Smooth muscle cell (in vitro differentiated cells): ENCODE measurements around the gene HBP1. TPM values are rescaled to one million over a fixed set of nuclear protein-coding genes. Genes with fewer than 3 reads are reported as not detected.
"Not testable (repeated sequence)": the region's sequence is repeated elsewhere in the genome, so short reads cannot be mapped to it uniquely, and the experiment has no call there.

Experiments used
- DNase-seq: peaks from one replicate; lab custom pipeline; 2025; ENCODE audit not compliant: unreplicated experiment; lab: John Stamatoyannopoulos, UW
- H2AFZ ChIP-seq: fragments of 200-600 bp; sonication (generic); 2 replicates; pipeline ENCODE4 v1.6.0; 2016; ENCODE audit warnings: antibody characterized with exemption, low read depth, mild to moderate bottlenecking
- H3F3A ChIP-seq: fragments of 200-600 bp; sonication (generic); 2 replicates; pipeline ENCODE4 v1.6.0; 2017; ENCODE audit warnings: antibody characterized with exemption, low read depth
- H3K27ac ChIP-seq: fragments of 200-600 bp; sonication (generic); 2 replicates; pipeline ENCODE4 v1.5.1; 2016; ENCODE audit warnings: low read depth, mild to moderate bottlenecking
- H3K27me3 ChIP-seq: fragments of 200-600 bp; sonication (generic); 2 replicates; pipeline ENCODE4 v1.6.1; 2016; ENCODE audit warnings: low read depth, mild to moderate bottlenecking
- H3K36me3 ChIP-seq: fragments of 200-600 bp; sonication (generic); 2 replicates; pipeline ENCODE4 v1.5.1; 2016; ENCODE audit warnings: low read depth
- H3K4me1 ChIP-seq: fragments of 200-600 bp; sonication (generic); 2 replicates; pipeline ENCODE4 v1.5.1; 2016; ENCODE audit warnings: low read depth
- H3K4me2 ChIP-seq: fragments of 200-600 bp; sonication (generic); 2 replicates; pipeline ENCODE4 v1.6.0; 2016; ENCODE audit warnings: mild to moderate bottlenecking
- H3K4me3 ChIP-seq: fragments of 200-600 bp; sonication (generic); 2 replicates; pipeline ENCODE4 v1.5.1; 2016; ENCODE audit warnings: mild to moderate bottlenecking
- H3K79me2 ChIP-seq: fragments of 200-600 bp; sonication (generic); 2 replicates; pipeline ENCODE4 v1.6.0; 2016; ENCODE audit warnings: low read depth, mild to moderate bottlenecking
- H3K9ac ChIP-seq: fragments of 200-600 bp; sonication (generic); 2 replicates; pipeline ENCODE4 v1.6.0; 2016; ENCODE audit warnings: low read depth
- H3K9me3 ChIP-seq: fragments of 200-600 bp; sonication (generic); replicated peaks from 2 replicates; pipeline ENCODE4 v1.5.1; 2016; ENCODE audit warnings: low read depth
- H4K20me1 ChIP-seq: fragments of 200-600 bp; sonication (generic); 2 replicates; pipeline ENCODE4 v1.6.0; 2016; ENCODE audit warnings: low read depth
- WGBS: methylation state at CpG from one replicate; pipeline ENCODE4 v1.1.7; 2016; ENCODE audit warnings: low lambda C conversion rate; 5-methylcytosine and 5-hydroxymethylcytosine counted together
- polyA plus RNA-seq: library from polyadenylated mRNA; unstranded; fragments of >200 nt; fragmentation: Nextera tagmentation; extraction: Ambion mirVana; gene quantifications from 2 replicates; pipeline ENCODE4 v1.2.1, GENCODE V29; 2016
- total RNA-seq: library from RNA; depleted of rRNA; stranded (reverse); fragments of >200 nt; gene quantifications from 2 replicates; pipeline ENCODE4 v1.2.3, GENCODE V29; 2014
- TF ChIP-seq, protein P1 (sequence below): fragments of 200-600 bp; sonication (generic); IDR thresholded peaks from 2 replicates; pipeline ENCODE4 v1.5.1; 2017; ENCODE audit warnings: borderline replicate concordance, mild to moderate bottlenecking, antibody characterized with exemption; ENCODE audit not compliant: insufficient read depth, poor library complexity, severe bottlenecking

Gene HBP1
- total and polyA plus RNA-seq, 2 experiments from 2014 or later = 57.9 to 102 TPM

GRCh38 chr7:107154826-107155225 lies 14.0 kb upstream of the HBP1 start:
- Histone ChIP-seq H4K20me1 (no peaks in the 10 kb centered on the region), H2AFZ (no peak overlapping the region), H3K27ac (no peak overlapping the region), H3K4me1 (no peaks in the 10 kb centered on the region), H3K9me3 (no peaks in the 10 kb centered on the region), H3K4me2 (no peak overlapping the region), H3K27me3 (no peaks in the 10 kb centered on the region), H3K9ac (no peak overlapping the region), H3K4me3 (no peak overlapping the region), H3F3A (no peaks in the 10 kb centered on the region), H3K36me3 (no peaks in the 10 kb centered on the region), H3K79me2 (no peaks in the 10 kb centered on the region)
- WGBS = 96% methylated on average over 6 of the region's 6 CpGs
- DNase-seq = no peak
- TF ChIP-seq, protein P1, sequence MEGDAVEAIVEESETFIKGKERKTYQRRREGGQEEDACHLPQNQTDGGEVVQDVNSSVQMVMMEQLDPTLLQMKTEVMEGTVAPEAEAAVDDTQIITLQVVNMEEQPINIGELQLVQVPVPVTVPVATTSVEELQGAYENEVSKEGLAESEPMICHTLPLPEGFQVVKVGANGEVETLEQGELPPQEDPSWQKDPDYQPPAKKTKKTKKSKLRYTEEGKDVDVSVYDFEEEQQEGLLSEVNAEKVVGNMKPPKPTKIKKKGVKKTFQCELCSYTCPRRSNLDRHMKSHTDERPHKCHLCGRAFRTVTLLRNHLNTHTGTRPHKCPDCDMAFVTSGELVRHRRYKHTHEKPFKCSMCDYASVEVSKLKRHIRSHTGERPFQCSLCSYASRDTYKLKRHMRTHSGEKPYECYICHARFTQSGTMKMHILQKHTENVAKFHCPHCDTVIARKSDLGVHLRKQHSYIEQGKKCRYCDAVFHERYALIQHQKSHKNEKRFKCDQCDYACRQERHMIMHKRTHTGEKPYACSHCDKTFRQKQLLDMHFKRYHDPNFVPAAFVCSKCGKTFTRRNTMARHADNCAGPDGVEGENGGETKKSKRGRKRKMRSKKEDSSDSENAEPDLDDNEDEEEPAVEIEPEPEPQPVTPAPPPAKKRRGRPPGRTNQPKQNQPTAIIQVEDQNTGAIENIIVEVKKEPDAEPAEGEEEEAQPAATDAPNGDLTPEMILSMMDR = no peak

- not testable (repeated sequence) for H3K36me3 ChIP-seq, H3K4me2 ChIP-seq, H3K4me1 ChIP-seq, H3K27me3 ChIP-seq, DNase-seq, H3K9ac ChIP-seq, H3K79me2 ChIP-seq, H3K27ac ChIP-seq, H3K4me3 ChIP-seq, H4K20me1 ChIP-seq, H2AFZ ChIP-seq, H3F3A ChIP-seq, H3K9me3 ChIP-seq
- WGBS = 92% methylated on average over 3 of the region's 3 CpGs
Measured at GRCh38 chr7:107155726-107156125, 13.1 kb upstream of the HBP1 start.

GRCh38 chr7:107157091-107157490 lies 11.7 kb upstream of the HBP1 start:
- no peaks in the 10 kb centered on the region for H3K79me2 ChIP-seq
- DNase-seq = no peak
- H3K4me2 ChIP-seq = no peak overlapping the region
- no peak overlapping the region for H3K27ac ChIP-seq
- no peak overlapping the region for H3K4me3 ChIP-seq
- H3K27me3 ChIP-seq = no peaks in the 10 kb centered on the region
- H2AFZ ChIP-seq = no peak overlapping the region
- no peaks in the 10 kb centered on the region for H3K36me3 ChIP-seq
- no peaks in the 10 kb centered on the region for H3K4me1 ChIP-seq
- H3K9ac ChIP-seq = no peak overlapping the region
- H3F3A ChIP-seq = no peaks in the 10 kb centered on the region
- H3K9me3 ChIP-seq = no peaks in the 10 kb centered on the region
- WGBS = 95% methylated on average over 7 of the region's 7 CpGs
- TF ChIP-seq, protein P1 = no peak
- no peaks in the 10 kb centered on the region for H4K20me1 ChIP-seq

GRCh38 chr7:107158028-107158427 lies 10.8 kb upstream of the HBP1 start:
- H3K9ac ChIP-seq = no peak overlapping the region
- no peak overlapping the region for H2AFZ ChIP-seq
- no peaks in the 10 kb centered on the region for H3F3A ChIP-seq
- 90% methylated on average over 2 of the region's 2 CpGs for WGBS
- H3K4me3 ChIP-seq = no peak overlapping the region
- no peak for DNase-seq
- no peak overlapping the region for H3K27ac ChIP-seq
- H3K4me2 ChIP-seq = no peak overlapping the region
- no peaks in the 10 kb centered on the region for H3K36me3 ChIP-seq
- H3K27me3 ChIP-seq = no peaks in the 10 kb centered on the region
- no peaks in the 10 kb centered on the region for H3K79me2 ChIP-seq
- TF ChIP-seq, protein P1 = no peak
- no peaks in the 10 kb centered on the region for H4K20me1 ChIP-seq
- H3K4me1 ChIP-seq = no peaks in the 10 kb centered on the region
- no peaks in the 10 kb centered on the region for H3K9me3 ChIP-seq
